Hepatocyte (in vitro differentiated cells): ENCODE results near the gene ITPR2. TPM values are rescaled to one million over a fixed set of nuclear protein-coding genes. Genes with fewer than 3 reads are reported as not detected.

ENCODE experiments used
- DNase-seq: peaks from one replicate; pipeline ENCODE4 v3.0.0-alpha.2; 2016; ENCODE audit warnings: low spot score
- H2AFZ ChIP-seq: fragments of 200-600 bp; sonication (generic); 2 replicates; pipeline ENCODE4 v1.6.0; 2016; ENCODE audit warnings: antibody characterized with exemption, mild to moderate bottlenecking
- H3K27ac ChIP-seq: fragments of 200-600 bp; sonication (generic); 2 replicates; pipeline ENCODE4 v1.5.1; 2016; ENCODE audit warnings: mild to moderate bottlenecking
- H3K27me3 ChIP-seq: fragments of 200-600 bp; sonication (generic); 2 replicates; pipeline ENCODE4 v1.6.1; 2016
- H3K36me3 ChIP-seq: fragments of 200-600 bp; sonication (generic); replicated peaks from 2 replicates; pipeline ENCODE4 v1.5.1; 2016; ENCODE audit warnings: low read depth; ENCODE audit not compliant: insufficient read depth
- H3K4me1 ChIP-seq: fragments of 200-600 bp; sonication (generic); 2 replicates; pipeline ENCODE4 v1.5.1; 2016; ENCODE audit warnings: mild to moderate bottlenecking, moderate library complexity; ENCODE audit not compliant: insufficient read depth
- H3K4me2 ChIP-seq: fragments of 200-600 bp; sonication (generic); 2 replicates; pipeline ENCODE4 v1.6.0; 2016
- H3K4me3 ChIP-seq: fragments of 200-600 bp; sonication (generic); 2 replicates; pipeline ENCODE4 v1.5.1; 2016; ENCODE audit warnings: mild to moderate bottlenecking
- H3K79me2 ChIP-seq: fragments of 200-600 bp; sonication (generic); 2 replicates; pipeline ENCODE4 v1.6.0; 2017; ENCODE audit warnings: mild to moderate bottlenecking
- H3K9me2 ChIP-seq: fragments of 200-600 bp; sonication (generic); replicated peaks from 2 replicates; pipeline ENCODE4 v1.6.0; 2017; ENCODE audit warnings: mild to moderate bottlenecking; ENCODE audit not compliant: insufficient read depth
- H3K9me3 ChIP-seq: fragments of 200-600 bp; sonication (generic); 2 replicates; pipeline ENCODE4 v1.5.1; 2016; ENCODE audit warnings: low read depth, mild to moderate bottlenecking
- H4K20me1 ChIP-seq: fragments of 200-600 bp; sonication (generic); 2 replicates; pipeline ENCODE4 v1.6.0; 2016; ENCODE audit warnings: mild to moderate bottlenecking; ENCODE audit not compliant: insufficient read depth, poor library complexity, severe bottlenecking
- EZH2 ChIP-seq: fragments of 200-600 bp; sonication (generic); IDR thresholded peaks from 2 replicates; pipeline ENCODE4 v1.6.1; 2016; ENCODE audit warnings: antibody characterized with exemption, mild to moderate bottlenecking, borderline replicate concordance
- EZH2phosphoT487 ChIP-seq: fragments of 200-600 bp; sonication (generic); IDR thresholded peaks from one replicate; pipeline ENCODE4 v1.6.1; 2018; ENCODE audit warnings: antibody characterized with exemption, mild to moderate bottlenecking, low read depth, moderate library complexity; ENCODE audit not compliant: unreplicated experiment, severe bottlenecking
- WGBS: methylation state at CpG from one replicate; pipeline ENCODE4 v1.1.6; 2016; ENCODE audit warnings: low lambda C conversion rate; ENCODE audit errors: missing lambda C conversion rate; 5-methylcytosine and 5-hydroxymethylcytosine counted together
- polyA plus RNA-seq: library from polyadenylated mRNA; unstranded; fragments of >200 nt; fragmentation: Nextera tagmentation; extraction: Ambion mirVana; gene quantifications from 2 replicates; pipeline ENCODE4 v1.2.1, GENCODE V29; 2016
- total RNA-seq: library from RNA; depleted of rRNA; stranded (reverse); fragments of >200 nt; gene quantifications from 2 replicates; pipeline ENCODE4 v1.2.3, GENCODE V29; 2014
- TF ChIP-seq, protein P1 (sequence below): fragments of 200-600 bp; sonication (generic); IDR thresholded peaks from 2 replicates; pipeline ENCODE4 v1.5.1; 2016; ENCODE audit warnings: antibody characterized with exemption, mild to moderate bottlenecking; ENCODE audit not compliant: poor library complexity

The ITPR2 gene
- total and polyA plus RNA-seq, 2 experiments from 2014 or later: 22.0 to 51.4 TPM

DNA sequence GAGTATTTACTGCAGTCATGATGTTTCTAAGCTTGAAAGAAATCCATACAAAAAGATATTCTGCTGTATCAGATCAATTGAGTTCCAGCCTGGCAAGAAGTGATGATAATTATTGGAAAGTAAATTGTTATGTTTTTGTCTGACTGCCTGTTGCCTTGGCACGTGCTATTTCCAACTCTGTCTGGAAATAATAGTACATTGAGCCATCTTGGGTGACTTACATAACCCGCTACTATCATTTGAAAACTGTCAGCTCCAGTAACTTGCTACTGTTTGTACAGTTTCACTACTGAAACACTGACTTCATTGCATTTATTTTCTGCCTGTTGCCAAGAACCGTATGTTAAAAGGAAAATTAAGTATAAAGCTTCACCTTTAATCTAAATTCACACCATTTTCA, 318.6 kb downstream of the ITPR2 start:
- no peaks in the 10 kb centered on the region for H4K20me1 ChIP-seq
- no peaks in the 10 kb centered on the region for H3K4me1 ChIP-seq
- no peak for DNase-seq
- no peak overlapping the region for H3K4me2 ChIP-seq
- no peak overlapping the region for H2AFZ ChIP-seq
- no peaks in the 10 kb centered on the region for H3K79me2 ChIP-seq
- H3K27me3 ChIP-seq: no peaks in the 10 kb centered on the region
- H3K36me3 ChIP-seq: no peaks in the 10 kb centered on the region
- H3K9me2 ChIP-seq: no peaks in the 10 kb centered on the region
- WGBS: 92% methylated on average over 3 of the region's 3 CpGs
- no peak overlapping the region for H3K4me3 ChIP-seq
- H3K27ac ChIP-seq: no peak overlapping the region
- H3K9me3 ChIP-seq: no peaks in the 10 kb centered on the region
- no peak for TF ChIP-seq EZH2phosphoT487
- TF ChIP-seq, protein P1, sequence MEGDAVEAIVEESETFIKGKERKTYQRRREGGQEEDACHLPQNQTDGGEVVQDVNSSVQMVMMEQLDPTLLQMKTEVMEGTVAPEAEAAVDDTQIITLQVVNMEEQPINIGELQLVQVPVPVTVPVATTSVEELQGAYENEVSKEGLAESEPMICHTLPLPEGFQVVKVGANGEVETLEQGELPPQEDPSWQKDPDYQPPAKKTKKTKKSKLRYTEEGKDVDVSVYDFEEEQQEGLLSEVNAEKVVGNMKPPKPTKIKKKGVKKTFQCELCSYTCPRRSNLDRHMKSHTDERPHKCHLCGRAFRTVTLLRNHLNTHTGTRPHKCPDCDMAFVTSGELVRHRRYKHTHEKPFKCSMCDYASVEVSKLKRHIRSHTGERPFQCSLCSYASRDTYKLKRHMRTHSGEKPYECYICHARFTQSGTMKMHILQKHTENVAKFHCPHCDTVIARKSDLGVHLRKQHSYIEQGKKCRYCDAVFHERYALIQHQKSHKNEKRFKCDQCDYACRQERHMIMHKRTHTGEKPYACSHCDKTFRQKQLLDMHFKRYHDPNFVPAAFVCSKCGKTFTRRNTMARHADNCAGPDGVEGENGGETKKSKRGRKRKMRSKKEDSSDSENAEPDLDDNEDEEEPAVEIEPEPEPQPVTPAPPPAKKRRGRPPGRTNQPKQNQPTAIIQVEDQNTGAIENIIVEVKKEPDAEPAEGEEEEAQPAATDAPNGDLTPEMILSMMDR: no peak
- no peak for TF ChIP-seq EZH2

DNA sequence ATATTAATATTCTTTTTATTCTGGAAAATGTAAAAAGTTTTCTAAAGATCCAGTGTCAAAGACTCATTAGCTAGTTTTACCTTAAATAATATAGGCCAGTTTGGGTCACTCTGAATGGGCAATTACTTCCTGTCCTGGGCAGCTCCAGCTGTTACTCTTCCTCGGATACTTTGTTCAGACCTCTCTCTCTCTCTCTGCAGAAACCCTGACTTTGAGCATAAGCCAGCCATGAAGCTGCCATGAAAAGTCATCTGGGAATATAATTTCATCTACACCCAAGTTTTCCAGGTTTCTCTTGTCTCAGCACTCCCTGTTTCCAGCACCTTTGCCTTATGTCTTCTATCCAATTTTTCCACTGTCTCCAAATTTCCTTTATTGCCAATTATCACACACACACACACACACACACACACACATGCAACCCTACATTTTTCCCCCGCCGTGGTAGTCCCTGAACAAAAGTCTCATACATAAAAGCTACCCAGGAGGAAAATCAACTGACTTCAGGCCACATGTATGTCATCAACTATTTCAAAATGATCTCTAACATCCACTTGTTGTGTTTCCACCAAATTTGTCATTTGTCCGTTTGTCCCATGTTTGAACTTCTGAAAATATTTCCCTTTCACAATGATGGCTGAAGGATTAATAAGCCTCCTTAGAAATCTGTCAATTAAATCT, 319.5 kb downstream of the ITPR2 start:
- H3K79me2 ChIP-seq: no peaks in the 10 kb centered on the region
- no peak overlapping the region for H3K27ac ChIP-seq
- 85% methylated on average over 4 of the region's 4 CpGs for WGBS
- no peaks in the 10 kb centered on the region for H3K4me1 ChIP-seq
- H2AFZ ChIP-seq: no peak overlapping the region
- H3K4me3 ChIP-seq: no peak overlapping the region
- no peaks in the 10 kb centered on the region for H3K9me3 ChIP-seq
- no peak overlapping the region for H3K4me2 ChIP-seq
- no peaks in the 10 kb centered on the region for H3K27me3 ChIP-seq
- DNase-seq: no peak
- no peaks in the 10 kb centered on the region for H3K36me3 ChIP-seq
- H4K20me1 ChIP-seq: no peaks in the 10 kb centered on the region
- TF ChIP-seq EZH2phosphoT487 (no peak), EZH2 (no peak)
- TF ChIP-seq, protein P1: no peak
- no peaks in the 10 kb centered on the region for H3K9me2 ChIP-seq

DNA sequence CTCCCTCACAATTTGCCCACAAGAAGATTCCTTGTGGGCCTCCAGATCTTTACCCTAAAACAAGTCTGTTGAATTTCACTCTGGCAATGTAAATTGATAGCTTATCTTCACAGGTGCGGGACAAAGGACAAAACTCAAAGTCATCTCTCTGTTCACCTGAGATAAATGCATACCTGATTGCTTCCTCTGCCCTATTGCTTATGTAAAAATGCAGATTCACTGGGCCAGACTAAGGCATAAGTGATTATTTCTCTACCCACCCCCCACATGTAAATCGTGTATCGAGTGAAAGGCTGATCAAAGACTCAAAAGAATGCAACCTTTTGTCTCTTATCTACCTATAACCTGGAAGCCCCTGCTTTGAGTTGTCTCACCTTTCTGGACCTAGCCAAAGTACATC, 320.8 kb downstream of the ITPR2 start:
- Histone ChIP-seq H3K4me3 (no peak overlapping the region), H4K20me1 (no peaks in the 10 kb centered on the region), H3K4me2 (peak overlapping the region; percentile 34), H3K9me2 (no peaks in the 10 kb centered on the region), H3K36me3 (no peaks in the 10 kb centered on the region), H3K4me1 (no peaks in the 10 kb centered on the region), H2AFZ (no peak overlapping the region), H3K27ac (peak overlapping the region; percentile 51), H3K9me3 (no peaks in the 10 kb centered on the region), H3K27me3 (no peaks in the 10 kb centered on the region), H3K79me2 (no peaks in the 10 kb centered on the region)
- 33% methylated on average over 3 of the region's 3 CpGs for WGBS
- no peak for DNase-seq
- TF ChIP-seq, protein P1: no peak
- TF ChIP-seq EZH2 (no peak), EZH2phosphoT487 (no peak)
